Measurements from ENCODE around the gene VAMP3. TPM values are rescaled to one million over a fixed set of nuclear protein-coding genes. Genes with fewer than 3 reads are reported as not detected.

Gene VAMP3
- total and polyA plus RNA-seq, 2 donors (not counting 3 experiments of a cell fraction or from before 2014, with no cell fraction given): 100 to 137 TPM

DNA sequence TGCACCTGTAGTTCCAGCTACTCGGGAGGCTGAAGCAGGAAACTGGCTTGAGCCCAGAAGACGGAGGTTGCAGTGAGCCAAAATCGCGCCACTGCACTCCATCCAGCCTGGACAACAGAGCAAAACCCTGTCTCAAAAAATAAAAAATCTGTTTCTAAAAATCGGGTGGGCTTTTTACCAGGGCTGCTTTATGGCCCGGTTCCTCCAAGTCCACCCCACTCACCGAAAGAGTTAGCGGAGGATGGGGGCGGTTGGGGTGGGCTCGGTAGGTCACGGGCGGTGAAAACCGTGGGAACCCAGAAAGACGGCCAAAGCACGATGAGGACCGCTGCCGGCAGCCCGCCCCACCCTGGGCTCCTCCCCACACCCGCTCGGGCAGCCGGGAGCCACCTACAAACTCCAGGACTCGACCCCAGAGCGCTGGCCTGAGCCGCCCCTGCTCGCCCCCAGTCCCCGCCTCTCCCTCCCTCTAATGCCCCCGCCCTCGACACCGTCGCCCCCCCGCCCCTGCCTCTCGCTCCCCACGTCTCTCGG lies 12.1 kb downstream of the VAMP3 start:
- peak overlapping the region; percentile 37 to 65 (median 60) for H3K4me3 ChIP-seq (replicated peaks in 1 of 3; ENCODE audit: insufficient read depth in 1 of 3, low read depth in 1 of 3, low read length in 3 of 3)
- intact Hi-C loops (cut with micrococcal nuclease): loop anchor here (1.0 to 5.0 kb wide), 2 partner anchors 12 to 179 kb away; partner anchors contain the start of genes PARK7 and VAMP3

More for the DNA sequence above, 12.1 kb downstream of the VAMP3 start:
- dilution Hi-C loops (cut with MboI; ENCODE audit: extremely low pct_ligation_motif_present, low sequenced_read_pairs): no loop called here
- H3K79me2 ChIP-seq (ENCODE audit: control insufficient read depth, insufficient read depth, low read length): no peaks in the 10 kb centered on the region
- peak overlapping the region; percentile 67 for H3K9ac ChIP-seq (replicated peaks; ENCODE audit: extremely low read depth, insufficient read depth, low read length)
- no peaks in the 10 kb centered on the region for H3K27me3 ChIP-seq (ENCODE audit: control insufficient read depth in 2 of 2, insufficient read depth in 2 of 2, low read length in 2 of 2)
- peaks cover 0 to 3% of the 10 kb centered on the region in 2 experiments for H3K36me3 ChIP-seq (ENCODE audit: control insufficient read depth in 2 of 2, extremely low read depth in 1 of 2, insufficient read depth in 2 of 2, low read length in 2 of 2)
- peak; percentile 31 for DNase-seq (ENCODE audit: low read depth, low spot score)
- H3K9me1 ChIP-seq (replicated peaks; ENCODE audit: control insufficient read depth, extremely low read depth, insufficient read depth, low read length): no peaks in the 10 kb centered on the region
- H3K27ac ChIP-seq (ENCODE audit: insufficient read depth, low read depth, low read length): peak overlapping the region; percentile 35
- ChIA-PET CTCF (interaction anchor here (1.0 kb wide), 1 partner anchor 114 kb away, joined by 4 read pairs; no protein-coding TSS in a partner anchor), POLR2A (interaction anchor here (1.0 kb wide), 1 partner anchor 178 kb away, joined by 5 read pairs; the partner anchor contains the start of gene PARK7)
- H3K4me2 ChIP-seq (ENCODE audit: insufficient read depth, low read length): peak overlapping the region; percentile 74
- TF ChIP-seq FOS (IDR thresholded peaks at IDR 0.05; ENCODE audit: borderline replicate concordance, insufficient read depth, low read length) (no peak), EZH2 (IDR thresholded peaks at IDR 0.05; ENCODE audit: borderline replicate concordance, low read depth, low read length, severe bottlenecking) (no peak), POLR2A (IDR thresholded peaks at IDR 0.05; ENCODE audit: low read depth, low read length) (no peak), POLR2AphosphoS5 (IDR thresholded peaks at IDR 0.05; ENCODE audit: insufficient read depth, low read depth, low read length) (no peak), GATA2 (IDR thresholded peaks at IDR 0.05; ENCODE audit: insufficient read depth, insufficient read length, low read depth, low read length) (no peak), JUN (IDR thresholded peaks at IDR 0.05; ENCODE audit: borderline replicate concordance, insufficient read depth, insufficient read length, low read depth) (no peak), MYC (IDR thresholded peaks at IDR 0.05; ENCODE audit: low read depth, low read length) (no peak)
- TF ChIP-seq, protein P1, sequence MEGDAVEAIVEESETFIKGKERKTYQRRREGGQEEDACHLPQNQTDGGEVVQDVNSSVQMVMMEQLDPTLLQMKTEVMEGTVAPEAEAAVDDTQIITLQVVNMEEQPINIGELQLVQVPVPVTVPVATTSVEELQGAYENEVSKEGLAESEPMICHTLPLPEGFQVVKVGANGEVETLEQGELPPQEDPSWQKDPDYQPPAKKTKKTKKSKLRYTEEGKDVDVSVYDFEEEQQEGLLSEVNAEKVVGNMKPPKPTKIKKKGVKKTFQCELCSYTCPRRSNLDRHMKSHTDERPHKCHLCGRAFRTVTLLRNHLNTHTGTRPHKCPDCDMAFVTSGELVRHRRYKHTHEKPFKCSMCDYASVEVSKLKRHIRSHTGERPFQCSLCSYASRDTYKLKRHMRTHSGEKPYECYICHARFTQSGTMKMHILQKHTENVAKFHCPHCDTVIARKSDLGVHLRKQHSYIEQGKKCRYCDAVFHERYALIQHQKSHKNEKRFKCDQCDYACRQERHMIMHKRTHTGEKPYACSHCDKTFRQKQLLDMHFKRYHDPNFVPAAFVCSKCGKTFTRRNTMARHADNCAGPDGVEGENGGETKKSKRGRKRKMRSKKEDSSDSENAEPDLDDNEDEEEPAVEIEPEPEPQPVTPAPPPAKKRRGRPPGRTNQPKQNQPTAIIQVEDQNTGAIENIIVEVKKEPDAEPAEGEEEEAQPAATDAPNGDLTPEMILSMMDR (IDR thresholded peaks at IDR 0.05; ENCODE audit: extremely low read depth in 1 of 2, insufficient read depth in 1 of 2, low read depth in 1 of 2, low read length in 2 of 2): no peak
- TF ChIP-seq, protein P2, sequence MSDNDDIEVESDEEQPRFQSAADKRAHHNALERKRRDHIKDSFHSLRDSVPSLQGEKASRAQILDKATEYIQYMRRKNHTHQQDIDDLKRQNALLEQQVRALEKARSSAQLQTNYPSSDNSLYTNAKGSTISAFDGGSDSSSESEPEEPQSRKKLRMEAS (IDR thresholded peaks at IDR 0.05; ENCODE audit: insufficient read depth, insufficient read length): no peak
- H3K9me3 ChIP-seq (replicated peaks; ENCODE audit: control insufficient read depth, insufficient read depth, low read length): no peaks in the 10 kb centered on the region
- BruUV-seq (replicated peaks): no TSS peak
- peaks cover 6% of the 10 kb centered on the region for H3K4me1 ChIP-seq (ENCODE audit: control insufficient read depth, extremely low read depth, insufficient read depth, low read length)
- peak; percentile 66 for FAIRE-seq
- H2AFZ ChIP-seq (ENCODE audit: low read depth, low read length): peak overlapping the region; percentile 71
- no peaks in the 10 kb centered on the region for H4K20me1 ChIP-seq (replicated peaks; ENCODE audit: control insufficient read depth, extremely low read depth, insufficient read depth, low read length)

Data from endothelial cell of umbilical vein (primary cell).